Karpas-422 (cell line): ENCODE measurements around the gene MAMDC4. TPM values are rescaled to one million over a fixed set of nuclear protein-coding genes. Genes with fewer than 3 reads are reported as not detected.

ENCODE experiments used
- DNase-seq: peaks from one replicate; pipeline ENCODE4 v3.0.0-alpha.2; 2015
- H2AFZ ChIP-seq: fragments of 200-600 bp; sonication (generic); 2 replicates; pipeline ENCODE4 v1.6.1; 2014; ENCODE audit warnings: antibody characterized with exemption, low read length, mixed read lengths
- H3K27ac ChIP-seq: fragments of 200-600 bp; sonication (generic); 2 replicates; pipeline ENCODE4 v1.5.1; 2014; ENCODE audit warnings: mild to moderate bottlenecking, low read length, moderate library complexity
- H3K27me3 ChIP-seq: fragments of 200-600 bp; sonication (generic); 2 replicates; pipeline ENCODE4 v1.6.1; 2014; ENCODE audit warnings: low read length, mixed read lengths
- H3K36me3 ChIP-seq: fragments of 200-600 bp; sonication (generic); 2 replicates; pipeline ENCODE4 v1.6.1; 2014; ENCODE audit warnings: low read length, mixed read lengths; ENCODE audit not compliant: insufficient read depth
- H3K4me1 ChIP-seq: fragments of 200-600 bp; sonication (generic); 2 replicates; pipeline ENCODE4 v1.6.1; 2014; ENCODE audit warnings: mild to moderate bottlenecking, low read length, mixed read lengths
- H3K4me2 ChIP-seq: fragments of 200-600 bp; sonication (generic); 2 replicates; pipeline ENCODE4 v1.6.1; 2014; ENCODE audit warnings: low read length, low read depth, mild to moderate bottlenecking; ENCODE audit not compliant: poor library complexity, severe bottlenecking
- H3K4me3 ChIP-seq: fragments of 200-600 bp; sonication (generic); 2 replicates; pipeline ENCODE4 v1.5.1; 2014; ENCODE audit warnings: mild to moderate bottlenecking, antibody characterized with exemption, low read length, mixed read lengths
- H3K79me2 ChIP-seq: fragments of 200-600 bp; sonication (generic); 2 replicates; pipeline ENCODE4 v1.6.1; 2014; ENCODE audit warnings: mild to moderate bottlenecking, low read length, mixed read lengths
- H3K9ac ChIP-seq: fragments of 200-600 bp; sonication (generic); 2 replicates; pipeline ENCODE4 v1.6.0; 2014; ENCODE audit warnings: low read length
- H3K9me2 ChIP-seq: fragments of 200-600 bp; sonication (generic), shearing (Covaris generic); replicated peaks from 2 replicates; pipeline ENCODE4 v1.6.0; 2014; ENCODE audit warnings: mild to moderate bottlenecking, low read length, moderate library complexity; ENCODE audit not compliant: insufficient read depth
- H3K9me3 ChIP-seq: fragments of 300-700, 200-600 bp; sonication (generic); 2 replicates; pipeline ENCODE4 v1.6.1; 2014; ENCODE audit warnings: low read length, mixed read lengths
- H4K20me1 ChIP-seq: fragments of 200-600 bp; sonication (generic); 2 replicates; pipeline ENCODE4 v1.6.1; 2014; ENCODE audit warnings: mild to moderate bottlenecking, antibody characterized with exemption, low read length, low read depth; ENCODE audit not compliant: insufficient read depth
- small RNA-seq: library from RNA; depleted of rRNA; stranded (forward); fragments of <200 nt; gene quantifications from one replicate; pipeline ENCODE3, GENCODE V24; 2014
- total RNA-seq: library from RNA; depleted of rRNA; stranded (reverse); fragments of >200 nt; shearing (Covaris generic); gene quantifications from 2 replicates; pipeline ENCODE4 v1.2.3, GENCODE V29; 2014; ENCODE audit warnings: low replicate concordance; rRNA removed

The MAMDC4 gene
- total RNA-seq, 1 experiment from 2014 or later: 7.9 TPM

- Histone ChIP-seq H3K27ac (no peak overlapping the region), H4K20me1 (no peaks in the 10 kb centered on the region; the same call in 1 of the 2 replicates), H3K4me3 (no peak overlapping the region), H3K4me2 (no peak overlapping the region), H2AFZ (no peak overlapping the region), H3K27me3 (no peaks in the 10 kb centered on the region), H3K9ac (no peak overlapping the region), H3K79me2 (peaks cover 7% of the 10 kb centered on the region; the same call in 1 of the 2 replicates), H3K4me1 (no peaks in the 10 kb centered on the region), H3K9me3 (no peaks in the 10 kb centered on the region), H3K9me2 (no peaks in the 10 kb centered on the region), H3K36me3 (peaks cover 42% of the 10 kb centered on the region)
- no peak for DNase-seq
These were observed 50.2 kb downstream of the MAMDC4 start for GRCh38 chr9:136902259-136902821.

DNA sequence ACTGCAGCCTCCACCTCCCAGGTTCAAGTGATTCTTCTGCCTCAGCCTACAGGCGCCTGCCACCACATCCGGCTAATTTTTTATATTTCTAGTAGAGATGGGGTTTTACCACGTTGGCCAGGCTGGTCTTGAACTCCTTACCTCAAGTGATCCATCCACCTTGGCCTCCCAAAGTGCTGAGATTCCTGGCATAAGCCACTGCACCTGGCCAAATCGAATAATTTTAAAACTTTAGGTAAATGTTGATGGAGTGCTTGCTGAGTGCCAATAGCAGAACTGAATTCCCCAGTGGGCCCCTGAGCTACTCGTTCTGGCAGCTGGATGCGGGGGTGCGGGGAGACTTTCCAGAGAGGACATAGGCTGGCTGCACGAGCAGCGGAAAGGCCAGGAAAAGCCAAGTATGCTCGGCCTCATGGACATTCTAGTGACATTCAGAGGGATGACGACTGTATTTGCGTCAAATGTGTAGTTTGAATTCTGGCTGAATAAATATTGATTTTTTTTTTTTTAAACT lies 51.0 kb downstream of the MAMDC4 start:
- H3K27ac ChIP-seq: no peak overlapping the region
- H3K79me2 ChIP-seq: peaks cover 7% of the 10 kb centered on the region; the same call in 1 of the 2 replicates
- peaks cover 42% of the 10 kb centered on the region for H3K36me3 ChIP-seq
- H4K20me1 ChIP-seq: no peaks in the 10 kb centered on the region; the same call in 1 of the 2 replicates
- H3K4me3 ChIP-seq: no peak overlapping the region
- no peak overlapping the region for H3K4me2 ChIP-seq
- H3K9me2 ChIP-seq: no peaks in the 10 kb centered on the region
- no peaks in the 10 kb centered on the region for H3K27me3 ChIP-seq
- no peak overlapping the region for H3K9ac ChIP-seq
- DNase-seq: no peak
- H2AFZ ChIP-seq: no peak overlapping the region
- no peaks in the 10 kb centered on the region for H3K9me3 ChIP-seq
- no peaks in the 10 kb centered on the region for H3K4me1 ChIP-seq

- no peak for DNase-seq
- Histone ChIP-seq H3K9me2 (no peaks in the 10 kb centered on the region), H3K36me3 (peaks cover 30% of the 10 kb centered on the region)
These were observed 54.1 kb downstream of the MAMDC4 start for GRCh38 chr9:136906266-136906665.

DNA sequence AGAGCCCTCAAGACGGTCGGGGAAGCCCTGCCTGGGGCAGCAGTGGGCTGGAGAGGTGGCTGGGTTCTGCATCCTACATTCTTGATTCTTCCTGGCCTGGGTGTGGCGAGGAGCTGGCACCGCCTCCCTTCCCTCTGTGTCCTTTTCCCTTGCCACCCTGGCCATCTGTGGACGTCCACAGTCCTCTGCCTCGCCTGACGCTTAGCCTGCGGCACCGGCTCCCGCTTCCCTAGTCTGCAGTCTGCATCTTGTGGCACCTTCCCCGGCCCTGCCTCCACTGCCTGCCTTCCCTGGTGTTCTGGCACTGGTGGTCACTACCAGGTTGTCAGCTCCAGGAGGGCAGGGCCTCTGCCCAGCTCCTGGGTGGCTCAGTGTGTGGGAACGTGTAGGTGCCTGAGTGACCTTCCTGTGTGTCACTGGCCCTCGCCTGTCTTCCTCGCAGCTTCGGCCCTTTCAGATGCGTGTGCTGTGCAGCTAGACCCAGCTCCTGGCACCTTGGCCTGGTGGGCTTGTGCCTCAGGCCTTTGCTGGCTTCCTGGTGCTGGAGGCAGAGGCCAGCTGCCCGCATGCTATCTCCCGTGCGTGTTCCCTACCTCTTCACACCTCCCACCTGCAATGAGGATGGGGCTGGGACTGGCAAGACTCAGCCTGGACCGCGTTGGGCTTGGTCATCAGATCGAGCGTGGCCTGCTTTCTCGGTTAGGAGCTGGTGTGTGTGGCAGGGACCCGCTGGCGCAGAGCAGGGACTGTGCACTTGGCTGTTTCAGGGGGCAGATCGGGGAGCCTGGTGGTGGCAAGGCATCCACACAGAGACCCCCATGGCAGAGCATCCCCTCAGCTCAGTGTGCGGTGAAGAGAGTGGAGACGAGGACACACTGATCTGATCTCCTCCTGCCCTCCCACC lies 55.1 kb downstream of the MAMDC4 start:
- no peak overlapping the region for H2AFZ ChIP-seq
- peaks cover 4% of the 10 kb centered on the region; the same call in 1 of the 2 replicates for H3K79me2 ChIP-seq
- H3K9me2 ChIP-seq: no peaks in the 10 kb centered on the region
- H3K27ac ChIP-seq: no peak overlapping the region
- no peaks in the 10 kb centered on the region for H3K4me1 ChIP-seq
- peaks cover 20% of the 10 kb centered on the region for H3K36me3 ChIP-seq
- H3K4me3 ChIP-seq: no peak overlapping the region
- no peak overlapping the region for H3K4me2 ChIP-seq
- H3K27me3 ChIP-seq: no peaks in the 10 kb centered on the region
- H4K20me1 ChIP-seq: no peaks in the 10 kb centered on the region
- H3K9me3 ChIP-seq: no peaks in the 10 kb centered on the region
- DNase-seq: no peak
- H3K9ac ChIP-seq: no peak overlapping the region

More at GRCh38 chr9:136906266-136906665, 54.1 kb downstream of the MAMDC4 start:
- Histone ChIP-seq H2AFZ (no peak overlapping the region), H3K9me3 (no peaks in the 10 kb centered on the region), H3K9ac (no peak overlapping the region), H3K4me2 (no peak overlapping the region), H3K79me2 (peaks cover 4% of the 10 kb centered on the region; the same call in 1 of the 2 replicates), H3K27ac (no peak overlapping the region), H4K20me1 (no peaks in the 10 kb centered on the region), H3K4me1 (no peaks in the 10 kb centered on the region), H3K27me3 (no peaks in the 10 kb centered on the region), H3K4me3 (no peak overlapping the region)

Small RNA genes lying within 50 kb of the gene (small RNA-seq; reads per million reads assigned to genes)
- gene MIR4292 (not detected), gene MIR4479 (not detected)

Other genes with a start within 250 kb of the MAMDC4 start
- not detected in 2 replicates for gene EGFL7, start 189.4 kb upstream of the MAMDC4 start, total RNA-seq
- 12.3 and 38.5 TPM in 2 replicates for gene AGPAT2, start 164.9 kb upstream of the MAMDC4 start, total RNA-seq
- gene DIPK1B, start 139.8 kb upstream of the MAMDC4 start, total RNA-seq: not detected in 2 replicates
- gene LCN10, start 109.4 kb upstream of the MAMDC4 start, total RNA-seq: not detected in 2 replicates
- gene LCN6, start 103.8 kb upstream of the MAMDC4 start, total RNA-seq: not detected in 2 replicates
- gene LCN8, start 94.1 kb upstream of the MAMDC4 start, total RNA-seq: not detected in 2 replicates
- not detected in 2 replicates for gene LCN15, start 87.8 kb upstream of the MAMDC4 start, total RNA-seq
- 20.5 and 61.8 TPM in 2 replicates for gene TMEM141, start 61.0 kb upstream of the MAMDC4 start, total RNA-seq
- 1.6 TPM in 1 of 2 replicates, not detected in the other for gene CCDC183, start 56.0 kb upstream of the MAMDC4 start, total RNA-seq
- gene RABL6, start 44.4 kb upstream of the MAMDC4 start, total RNA-seq: 43.1 and 78.1 TPM in 2 replicates
- 1.9 and 5.0 TPM in 2 replicates for gene AJM1, start 9.9 kb upstream of the MAMDC4 start, total RNA-seq
- 82.5 and 164 TPM in 2 replicates for gene PHPT1, start 2.9 kb upstream of the MAMDC4 start, total RNA-seq
- 152 and 302 TPM in 2 replicates for gene EDF1, start 14.0 kb downstream of the MAMDC4 start, total RNA-seq
- 6.3 and 11.3 TPM in 2 replicates for gene TRAF2, start 34.2 kb downstream of the MAMDC4 start, total RNA-seq
- 37.3 and 103 TPM in 2 replicates for gene FBXW5, start 92.4 kb downstream of the MAMDC4 start, total RNA-seq
- gene C8G, start 92.9 kb downstream of the MAMDC4 start, total RNA-seq: not detected in 2 replicates
- gene LCN12, start 99.9 kb downstream of the MAMDC4 start, total RNA-seq: not detected in 2 replicates
- gene PTGDS, start 125.2 kb downstream of the MAMDC4 start, total RNA-seq: not detected in 2 replicates
- gene LCNL1, start 130.6 kb downstream of the MAMDC4 start, total RNA-seq: not detected in 2 replicates
- gene PAXX, start 140.1 kb downstream of the MAMDC4 start, total RNA-seq: 20.1 and 62.6 TPM in 2 replicates
- gene CLIC3, start 144.2 kb downstream of the MAMDC4 start, total RNA-seq: not detected in 2 replicates
- 2.4 and 6.4 TPM in 2 replicates for gene ABCA2, start 175.9 kb downstream of the MAMDC4 start, total RNA-seq
- gene FUT7, start 179.7 kb downstream of the MAMDC4 start, total RNA-seq: not detected in 2 replicates
- not detected in 2 replicates for gene NPDC1, start 193.8 kb downstream of the MAMDC4 start, total RNA-seq
- gene ENTPD2, start 201.7 kb downstream of the MAMDC4 start, total RNA-seq: not detected in 2 replicates
- 18.6 and 53.2 TPM in 2 replicates for gene SAPCD2, start 218.2 kb downstream of the MAMDC4 start, total RNA-seq
- 15.1 and 26.2 TPM in 2 replicates for gene UAP1L1, start 225.2 kb downstream of the MAMDC4 start, total RNA-seq
- 28.9 and 58.1 TPM in 2 replicates for gene MAN1B1, start 234.6 kb downstream of the MAMDC4 start, total RNA-seq